Measurements from ENCODE around the gene DNAH17. TPM values are rescaled to one million over a fixed set of nuclear protein-coding genes. Genes with fewer than 3 reads are reported as not detected.

The DNAH17 gene
- total RNA-seq, 2 donors from 2014 or later = 0.13 to 0.64 TPM

DNA sequence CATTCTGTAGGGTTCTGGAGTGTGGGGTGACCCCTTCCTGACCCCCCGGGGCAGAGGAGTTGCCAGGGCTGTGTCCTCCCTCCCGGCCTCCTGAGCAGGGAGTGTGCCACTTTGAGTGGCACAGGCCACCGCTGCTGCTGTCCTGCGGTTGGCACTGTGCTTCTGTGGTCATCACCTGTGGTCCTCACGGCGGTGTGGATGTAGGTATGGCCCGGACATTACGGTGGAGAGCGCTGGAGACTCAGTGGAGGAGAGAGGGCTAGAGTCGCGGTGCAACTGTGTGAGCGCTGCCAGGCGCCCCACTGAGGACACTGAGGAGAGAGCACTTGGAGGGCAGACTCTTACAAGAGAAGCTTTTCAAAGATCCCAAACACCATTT is 159.7 kb downstream of the DNAH17 start:
- no peak overlapping the region for H3K27ac ChIP-seq (ENCODE audit: low read depth, low read length)
- peaks cover 16% of the 10 kb centered on the region for H3K4me1 Mint-ChIP-seq
- DNase-seq = no peak
- H3K9ac ChIP-seq (ENCODE audit: extremely low read depth, low read length, poor library complexity, severe bottlenecking) = no peak overlapping the region
- H3K4me3 Mint-ChIP-seq = no peak overlapping the region
- no peaks in the 10 kb centered on the region for H3K9me3 Mint-ChIP-seq
- H3K9me3 ChIP-seq (ENCODE audit: control insufficient read depth, low read length) = no peaks in the 10 kb centered on the region
- no peaks in the 10 kb centered on the region for H3K27me3 ChIP-seq (ENCODE audit: control insufficient read depth, insufficient read depth, low read length, poor library complexity, severe bottlenecking)
- TF ChIP-seq, protein P1, sequence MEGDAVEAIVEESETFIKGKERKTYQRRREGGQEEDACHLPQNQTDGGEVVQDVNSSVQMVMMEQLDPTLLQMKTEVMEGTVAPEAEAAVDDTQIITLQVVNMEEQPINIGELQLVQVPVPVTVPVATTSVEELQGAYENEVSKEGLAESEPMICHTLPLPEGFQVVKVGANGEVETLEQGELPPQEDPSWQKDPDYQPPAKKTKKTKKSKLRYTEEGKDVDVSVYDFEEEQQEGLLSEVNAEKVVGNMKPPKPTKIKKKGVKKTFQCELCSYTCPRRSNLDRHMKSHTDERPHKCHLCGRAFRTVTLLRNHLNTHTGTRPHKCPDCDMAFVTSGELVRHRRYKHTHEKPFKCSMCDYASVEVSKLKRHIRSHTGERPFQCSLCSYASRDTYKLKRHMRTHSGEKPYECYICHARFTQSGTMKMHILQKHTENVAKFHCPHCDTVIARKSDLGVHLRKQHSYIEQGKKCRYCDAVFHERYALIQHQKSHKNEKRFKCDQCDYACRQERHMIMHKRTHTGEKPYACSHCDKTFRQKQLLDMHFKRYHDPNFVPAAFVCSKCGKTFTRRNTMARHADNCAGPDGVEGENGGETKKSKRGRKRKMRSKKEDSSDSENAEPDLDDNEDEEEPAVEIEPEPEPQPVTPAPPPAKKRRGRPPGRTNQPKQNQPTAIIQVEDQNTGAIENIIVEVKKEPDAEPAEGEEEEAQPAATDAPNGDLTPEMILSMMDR (conservative IDR thresholded peaks at IDR 0.05) = no peak
- no peak overlapping the region for H3K4me3 ChIP-seq (ENCODE audit: low read length)
- peak overlapping the region; percentile 81 for H3K27ac Mint-ChIP-seq
- H3K4me1 ChIP-seq (ENCODE audit: control insufficient read depth, insufficient read depth, low read length) = peaks cover 3% of the 10 kb centered on the region
- no peaks in the 10 kb centered on the region for H3K27me3 Mint-ChIP-seq (ENCODE audit: insufficient read depth)
- 92 to 97% methylated on average over 6 to 13 of the region's 13 CpGs for WGBS, 2 experiments (ENCODE audit: insufficient coverage in 1 of 2, insufficient read length in 1 of 2)
- H3K36me3 ChIP-seq (ENCODE audit: control insufficient read depth, insufficient read depth, low read length) = peaks cover 56% of the 10 kb centered on the region
- H3K36me3 Mint-ChIP-seq (ENCODE audit: low read depth) = peaks cover 53% of the 10 kb centered on the region

DNA sequence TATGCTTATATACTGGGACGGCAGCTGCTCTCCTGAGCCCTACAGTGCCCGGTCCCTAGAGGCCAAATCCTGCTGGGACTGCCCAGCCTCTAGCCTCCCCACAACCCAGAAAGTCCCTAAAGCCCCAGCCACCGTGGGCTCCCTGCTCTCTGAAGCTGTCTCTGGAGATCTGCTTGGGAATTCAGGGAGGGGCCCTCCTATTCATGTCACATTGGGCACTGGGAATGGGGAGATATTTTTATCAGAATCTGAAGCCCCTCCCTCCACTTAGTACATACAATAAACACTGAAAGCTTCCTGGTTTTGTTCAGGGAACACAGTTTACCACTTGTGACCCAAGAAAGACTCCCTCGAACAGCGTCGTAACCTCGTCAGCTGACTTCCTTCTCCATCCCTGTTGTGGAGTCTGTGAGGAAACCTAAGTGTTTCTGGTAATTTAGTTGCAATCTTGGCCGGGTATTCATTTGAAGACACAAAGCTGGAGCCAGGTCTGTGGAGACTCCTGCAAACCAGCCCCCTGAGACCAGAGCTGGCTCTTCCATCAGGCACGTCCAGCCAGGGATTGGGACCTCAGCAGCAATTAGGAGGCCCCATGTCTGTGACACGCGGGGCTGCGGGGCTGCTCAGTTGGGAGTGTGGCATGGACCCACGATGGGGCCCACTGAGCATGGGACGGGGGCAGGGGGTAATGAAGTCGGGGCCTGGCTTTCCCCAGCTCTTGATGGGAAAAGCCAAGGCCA is 160.2 kb downstream of the DNAH17 start:
- Mint-ChIP-seq H3K9me3 (no peaks in the 10 kb centered on the region), H3K27ac (peak overlapping the region; percentile 45), H3K36me3 (ENCODE audit: low read depth) (peaks cover 54% of the 10 kb centered on the region), H3K4me3 (no peak overlapping the region), H3K4me1 (peaks cover 14% of the 10 kb centered on the region), H3K27me3 (ENCODE audit: insufficient read depth) (no peaks in the 10 kb centered on the region)
- 96 to 100% methylated on average over 10 to 15 of the region's 15 CpGs for WGBS, 2 experiments (ENCODE audit: insufficient coverage in 1 of 2, insufficient read length in 1 of 2)
- no peak overlapping the region for H3K9ac ChIP-seq (ENCODE audit: extremely low read depth, low read length, poor library complexity, severe bottlenecking)
- H3K9me3 ChIP-seq (ENCODE audit: control insufficient read depth, low read length) = no peaks in the 10 kb centered on the region
- no peak overlapping the region for H3K27ac ChIP-seq (ENCODE audit: low read depth, low read length)
- H3K36me3 ChIP-seq (ENCODE audit: control insufficient read depth, insufficient read depth, low read length) = peaks cover 52% of the 10 kb centered on the region
- H3K4me1 ChIP-seq (ENCODE audit: control insufficient read depth, insufficient read depth, low read length) = peaks cover 3% of the 10 kb centered on the region
- DNase-seq = no peak
- H3K27me3 ChIP-seq (ENCODE audit: control insufficient read depth, insufficient read depth, low read length, poor library complexity, severe bottlenecking) = no peaks in the 10 kb centered on the region
- TF ChIP-seq, protein P1 (conservative IDR thresholded peaks at IDR 0.05) = no peak
- H3K4me3 ChIP-seq (ENCODE audit: low read length) = no peak overlapping the region

DNA sequence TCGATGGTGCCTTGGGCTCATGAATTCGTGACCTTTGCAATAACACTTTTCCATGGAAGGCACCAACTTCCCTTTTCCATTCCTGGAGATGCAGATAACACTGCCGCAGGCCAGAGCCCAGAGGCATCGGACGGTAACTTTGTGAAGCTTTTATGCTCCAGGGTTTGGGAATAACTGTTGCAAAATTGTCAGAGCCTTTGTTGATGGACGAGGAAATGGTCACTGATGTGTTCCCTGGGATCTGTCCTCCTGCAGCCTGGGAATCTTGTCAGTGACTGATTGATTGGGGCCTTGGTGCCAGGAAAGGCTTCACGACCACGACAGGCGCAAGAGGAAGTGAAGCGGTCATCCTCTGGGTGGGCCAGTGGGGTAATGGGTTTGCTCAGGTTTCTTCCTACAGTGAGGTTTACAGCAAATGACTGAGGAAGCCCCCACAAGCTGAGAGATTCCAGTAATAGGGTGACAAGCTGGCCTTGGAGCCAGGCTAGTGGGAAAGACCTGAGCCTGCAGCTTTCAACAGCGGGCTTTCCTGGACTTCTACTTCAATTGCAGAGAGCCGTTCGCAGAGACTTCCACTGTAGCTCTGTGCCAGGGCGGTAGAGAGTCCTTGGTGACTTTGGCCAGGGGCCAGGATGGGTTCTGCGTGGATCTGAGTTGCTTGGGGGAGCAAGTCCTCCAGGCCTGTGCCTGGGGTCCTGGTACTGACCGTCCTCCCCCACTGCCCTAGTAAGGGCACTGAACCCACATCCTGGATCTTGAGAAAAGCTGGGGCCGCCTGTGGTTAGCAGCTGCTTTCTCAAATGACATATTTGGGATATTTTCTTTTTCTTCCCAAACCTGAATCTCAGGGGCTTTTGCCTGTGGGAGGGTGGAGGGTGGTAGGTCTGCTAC is 161.1 kb downstream of the DNAH17 start:
- peaks cover 53% of the 10 kb centered on the region for H3K36me3 Mint-ChIP-seq (ENCODE audit: low read depth)
- DNase-seq = no peak
- WGBS, 2 experiments (ENCODE audit: insufficient coverage in 1 of 2, insufficient read length in 1 of 2) = 89 to 96% methylated on average over 10 to 17 of the region's 17 CpGs
- H3K27ac Mint-ChIP-seq = peak overlapping the region; percentile 78
- no peak overlapping the region for H3K4me3 Mint-ChIP-seq
- Histone ChIP-seq H3K4me1 (ENCODE audit: control insufficient read depth, insufficient read depth, low read length) (no peaks in the 10 kb centered on the region), H3K4me3 (ENCODE audit: low read length) (no peak overlapping the region), H3K27me3 (ENCODE audit: control insufficient read depth, insufficient read depth, low read length, poor library complexity, severe bottlenecking) (no peaks in the 10 kb centered on the region), H3K27ac (ENCODE audit: low read depth, low read length) (no peak overlapping the region), H3K36me3 (ENCODE audit: control insufficient read depth, insufficient read depth, low read length) (peaks cover 53% of the 10 kb centered on the region), H3K9ac (ENCODE audit: extremely low read depth, low read length, poor library complexity, severe bottlenecking) (no peak overlapping the region), H3K9me3 (ENCODE audit: control insufficient read depth, low read length) (no peaks in the 10 kb centered on the region)
- no peaks in the 10 kb centered on the region for H3K9me3 Mint-ChIP-seq
- H3K27me3 Mint-ChIP-seq (ENCODE audit: insufficient read depth) = no peaks in the 10 kb centered on the region
- H3K4me1 Mint-ChIP-seq = peaks cover 6% of the 10 kb centered on the region
- TF ChIP-seq, protein P1 (conservative IDR thresholded peaks at IDR 0.05) = no peak

All from endodermal cell (in vitro differentiated cells).